DOHH2 (cell line): Measurements from ENCODE around the gene EZR.

Source experiments
- H3F3A ChIP-seq: fragments of 200-600 bp; sonication (generic), shearing (Covaris generic); 2 replicates; pipeline ENCODE4 v1.6.0; 2016; ENCODE audit warnings: antibody characterized with exemption, mild to moderate bottlenecking; ENCODE audit not compliant: control insufficient read depth, insufficient read depth
- H3K27ac ChIP-seq: fragments of 200-600 bp; sonication (generic); 2 replicates; pipeline ENCODE4 v1.5.1; 2014; ENCODE audit warnings: low read depth, mild to moderate bottlenecking, low read length, moderate library complexity
- H3K27me3 ChIP-seq: fragments of 200-600 bp; sonication (generic); 2 replicates; pipeline ENCODE4 v1.6.1; 2014; ENCODE audit warnings: mild to moderate bottlenecking, low read length, mixed read lengths; ENCODE audit not compliant: control insufficient read depth
- H3K36me3 ChIP-seq: fragments of 200-600 bp; sonication (generic); 2 replicates; pipeline ENCODE4 v1.6.1; 2014; ENCODE audit warnings: mild to moderate bottlenecking, low read length, moderate library complexity, mixed read lengths; ENCODE audit not compliant: control insufficient read depth
- H3K4me1 ChIP-seq: fragments of 200-600 bp; sonication (generic); 2 replicates; pipeline ENCODE4 v1.6.1; 2014; ENCODE audit warnings: mild to moderate bottlenecking, low read length, mixed read lengths; ENCODE audit not compliant: control insufficient read depth
- H3K4me2 ChIP-seq: fragments of 200-600 bp; sonication (generic); 2 replicates; pipeline ENCODE4 v1.6.0; 2014; ENCODE audit warnings: mild to moderate bottlenecking, low read length, moderate library complexity
- H3K4me3 ChIP-seq: fragments of 200-600 bp; sonication (generic); 2 replicates; pipeline ENCODE4 v1.5.1; 2014; ENCODE audit warnings: mild to moderate bottlenecking, low read length, mixed read lengths
- H3K79me2 ChIP-seq: fragments of 200-600 bp; sonication (generic); 2 replicates; pipeline ENCODE4 v1.6.1; 2014; ENCODE audit warnings: mild to moderate bottlenecking, low read length, mixed read lengths; ENCODE audit not compliant: control insufficient read depth
- H3K9me2 ChIP-seq: fragments of 200-600 bp; sonication (generic); replicated peaks from 2 replicates; pipeline ENCODE4 v1.6.1; 2014; ENCODE audit warnings: mild to moderate bottlenecking, low read length, mixed read lengths; ENCODE audit not compliant: control insufficient read depth
- H3K9me3 ChIP-seq: fragments of 200-600 bp; sonication (generic); 2 replicates; pipeline ENCODE4 v1.6.1; 2014; ENCODE audit warnings: antibody characterized with exemption, low read length, mixed read lengths; ENCODE audit not compliant: control insufficient read depth, insufficient read depth
- H4K20me1 ChIP-seq: fragments of 200-600 bp; sonication (generic); 2 replicates; pipeline ENCODE4 v1.6.0; 2014; ENCODE audit warnings: low read depth, mild to moderate bottlenecking, antibody characterized with exemption, low read length, moderate library complexity; ENCODE audit not compliant: control insufficient read depth, insufficient read depth
- EZH2phosphoT487 ChIP-seq: fragments of 200-600 bp; sonication (generic); IDR thresholded peaks from 2 replicates; pipeline ENCODE4 v1.6.1; 2017; ENCODE audit warnings: borderline replicate concordance, mild to moderate bottlenecking, antibody characterized with exemption, low read length, moderate library complexity, mixed read lengths
- TF ChIP-seq, protein P1 (sequence below): fragments of 200-600 bp; sonication (generic); IDR thresholded peaks from one replicate; pipeline ENCODE4 v1.5.1; 2014; ENCODE audit warnings: antibody characterized with exemption, mild to moderate bottlenecking, low read depth, low read length; ENCODE audit not compliant: poor library complexity, severe bottlenecking

EZR gene

DNA sequence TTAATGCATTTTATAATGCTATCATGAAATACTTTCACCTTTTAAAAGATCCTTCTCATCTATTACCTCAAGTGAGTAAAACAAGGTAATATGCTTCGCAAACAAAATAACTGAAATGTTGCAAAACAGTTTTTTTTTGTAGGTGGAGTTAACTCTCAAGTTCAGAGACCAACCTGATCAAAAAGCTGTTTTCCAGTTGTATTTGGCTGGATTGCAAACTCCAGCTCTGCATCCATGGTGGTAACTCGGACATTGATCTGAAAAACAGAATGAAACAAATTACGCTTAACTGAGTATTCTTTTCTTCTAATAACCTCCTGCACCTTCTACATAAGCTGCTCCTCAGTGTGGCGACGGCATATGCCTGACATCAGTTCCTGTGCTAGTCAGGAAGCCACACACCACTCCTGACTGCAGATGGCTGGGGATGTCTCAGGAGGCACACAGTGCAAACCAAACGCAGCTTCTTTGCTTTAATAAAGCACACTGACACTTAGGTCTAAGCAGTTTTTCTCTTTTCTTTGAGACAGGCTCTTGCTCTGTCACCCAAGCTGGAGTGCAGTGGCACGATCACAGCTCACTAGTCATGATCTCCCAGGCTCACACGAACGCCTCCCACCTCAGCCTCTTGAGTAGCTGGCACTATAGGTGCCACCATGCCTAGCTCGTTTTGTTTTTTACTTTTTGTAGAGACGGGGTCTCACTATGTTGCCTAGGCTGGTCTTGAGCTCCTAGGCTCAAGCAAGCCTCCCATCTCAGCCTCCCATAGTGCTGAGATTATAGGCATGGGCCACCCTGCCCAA lies 29.9 kb downstream of the EZR start:
- Histone ChIP-seq H3K27me3 (no peaks in the 10 kb centered on the region), H4K20me1 (peaks cover 68% of the 10 kb centered on the region), H3F3A (peaks cover 41% of the 10 kb centered on the region), H3K36me3 (peaks cover 100% of the 10 kb centered on the region), H3K9me2 (no peaks in the 10 kb centered on the region), H3K4me1 (peaks cover 20% of the 10 kb centered on the region), H3K4me3 (no peak overlapping the region), H3K79me2 (peaks cover 100% of the 10 kb centered on the region), H3K27ac (no peak overlapping the region), H3K9me3 (no peaks in the 10 kb centered on the region), H3K4me2 (no peak overlapping the region)
- TF ChIP-seq, protein P1, sequence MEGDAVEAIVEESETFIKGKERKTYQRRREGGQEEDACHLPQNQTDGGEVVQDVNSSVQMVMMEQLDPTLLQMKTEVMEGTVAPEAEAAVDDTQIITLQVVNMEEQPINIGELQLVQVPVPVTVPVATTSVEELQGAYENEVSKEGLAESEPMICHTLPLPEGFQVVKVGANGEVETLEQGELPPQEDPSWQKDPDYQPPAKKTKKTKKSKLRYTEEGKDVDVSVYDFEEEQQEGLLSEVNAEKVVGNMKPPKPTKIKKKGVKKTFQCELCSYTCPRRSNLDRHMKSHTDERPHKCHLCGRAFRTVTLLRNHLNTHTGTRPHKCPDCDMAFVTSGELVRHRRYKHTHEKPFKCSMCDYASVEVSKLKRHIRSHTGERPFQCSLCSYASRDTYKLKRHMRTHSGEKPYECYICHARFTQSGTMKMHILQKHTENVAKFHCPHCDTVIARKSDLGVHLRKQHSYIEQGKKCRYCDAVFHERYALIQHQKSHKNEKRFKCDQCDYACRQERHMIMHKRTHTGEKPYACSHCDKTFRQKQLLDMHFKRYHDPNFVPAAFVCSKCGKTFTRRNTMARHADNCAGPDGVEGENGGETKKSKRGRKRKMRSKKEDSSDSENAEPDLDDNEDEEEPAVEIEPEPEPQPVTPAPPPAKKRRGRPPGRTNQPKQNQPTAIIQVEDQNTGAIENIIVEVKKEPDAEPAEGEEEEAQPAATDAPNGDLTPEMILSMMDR: no peak
- TF ChIP-seq EZH2phosphoT487: no peak

DNA sequence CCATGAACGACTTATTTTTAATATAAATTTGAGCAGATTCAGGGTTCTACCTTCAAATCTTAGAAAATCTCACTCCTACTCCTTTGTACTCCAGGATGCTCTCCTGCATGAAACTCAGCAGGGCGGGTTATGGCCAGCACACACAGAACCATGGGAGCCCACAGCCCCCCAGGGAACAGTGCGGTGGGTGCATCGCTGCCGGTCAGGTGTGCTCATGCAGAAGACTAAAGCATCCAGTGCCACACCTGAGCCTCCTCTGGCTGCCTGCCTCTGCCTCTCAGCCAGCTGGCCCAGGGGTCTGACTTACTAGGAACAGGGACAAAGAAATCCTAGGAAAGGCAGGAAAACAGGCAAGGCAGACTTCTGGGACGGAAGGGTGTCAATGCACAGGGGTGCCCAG lies 31.8 kb downstream of the EZR start:
- 0 out of 2 replicates have a peak, but pooled peaks cover 5% of the 10 kb centered on the region for H3K4me1 ChIP-seq
- no peak overlapping the region for H3K4me2 ChIP-seq
- H3K27ac ChIP-seq: no peak overlapping the region
- no peak overlapping the region for H3K4me3 ChIP-seq
- H3K27me3 ChIP-seq: no peaks in the 10 kb centered on the region
- H3F3A ChIP-seq: peaks cover 35% of the 10 kb centered on the region
- peaks cover 100% of the 10 kb centered on the region for H3K79me2 ChIP-seq
- H3K9me3 ChIP-seq: no peaks in the 10 kb centered on the region
- H3K36me3 ChIP-seq: peaks cover 100% of the 10 kb centered on the region
- H3K9me2 ChIP-seq: no peaks in the 10 kb centered on the region
- H4K20me1 ChIP-seq: peaks cover 66% of the 10 kb centered on the region
- TF ChIP-seq, protein P1: no peak
- TF ChIP-seq EZH2phosphoT487: no peak

DNA sequence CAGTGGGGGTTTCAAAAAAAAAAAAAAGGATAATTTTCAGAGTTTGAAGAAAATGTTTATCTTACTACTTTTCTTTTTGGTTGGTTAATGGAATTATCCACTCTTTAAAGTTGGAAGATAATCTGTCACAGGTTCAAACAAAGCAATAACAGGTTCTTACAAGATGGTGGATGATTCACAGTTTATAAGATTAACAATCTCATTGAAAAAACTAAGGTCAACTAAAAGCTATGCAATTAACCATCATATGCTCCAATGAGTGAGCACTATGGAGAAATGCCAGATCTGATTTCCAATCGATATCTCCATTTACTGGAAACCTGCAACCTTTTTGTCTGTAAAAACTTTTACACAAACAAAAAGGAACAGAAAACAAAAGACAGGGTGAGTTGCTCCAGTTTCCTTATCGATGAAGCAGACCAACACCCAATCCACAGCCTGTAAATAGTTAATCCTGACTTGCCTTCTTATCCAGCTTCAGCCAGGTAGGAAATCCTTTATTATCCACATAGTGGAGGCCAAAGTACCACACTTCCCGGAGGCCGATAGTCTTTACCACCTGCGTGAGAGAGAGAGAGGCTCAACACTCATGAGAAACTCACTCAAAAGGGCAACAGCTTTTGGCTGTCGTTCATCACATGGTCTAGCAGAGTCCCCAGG lies 32.4 kb downstream of the EZR start:
- no peaks in the 10 kb centered on the region for H3K9me2 ChIP-seq
- H3K4me2 ChIP-seq: no peak overlapping the region
- H4K20me1 ChIP-seq: peaks cover 66% of the 10 kb centered on the region
- H3K27ac ChIP-seq: no peak overlapping the region
- no peaks in the 10 kb centered on the region for H3K27me3 ChIP-seq
- peaks cover 100% of the 10 kb centered on the region for H3K36me3 ChIP-seq
- peaks cover 35% of the 10 kb centered on the region for H3F3A ChIP-seq
- H3K4me1 ChIP-seq: 0 out of 2 replicates have a peak, but pooled peaks cover 5% of the 10 kb centered on the region
- no peak overlapping the region for H3K4me3 ChIP-seq
- no peak for TF ChIP-seq EZH2phosphoT487
- TF ChIP-seq, protein P1: no peak
- no peaks in the 10 kb centered on the region for H3K9me3 ChIP-seq
- H3K79me2 ChIP-seq: peaks cover 100% of the 10 kb centered on the region
